GM19240 (cell line): Measurements from ENCODE around the gene FBXO3.
"Not testable (repeated sequence)": the region's sequence is repeated elsewhere in the genome, so short reads cannot be mapped to it uniquely, and the experiment has no call there.

Experiments
- DNase-seq: peaks from one replicate; pipeline ENCODE4 v3.0.0; 2011; ENCODE audit warnings: low spot score; ENCODE audit not compliant: insufficient read length

FBXO3 gene

DNA sequence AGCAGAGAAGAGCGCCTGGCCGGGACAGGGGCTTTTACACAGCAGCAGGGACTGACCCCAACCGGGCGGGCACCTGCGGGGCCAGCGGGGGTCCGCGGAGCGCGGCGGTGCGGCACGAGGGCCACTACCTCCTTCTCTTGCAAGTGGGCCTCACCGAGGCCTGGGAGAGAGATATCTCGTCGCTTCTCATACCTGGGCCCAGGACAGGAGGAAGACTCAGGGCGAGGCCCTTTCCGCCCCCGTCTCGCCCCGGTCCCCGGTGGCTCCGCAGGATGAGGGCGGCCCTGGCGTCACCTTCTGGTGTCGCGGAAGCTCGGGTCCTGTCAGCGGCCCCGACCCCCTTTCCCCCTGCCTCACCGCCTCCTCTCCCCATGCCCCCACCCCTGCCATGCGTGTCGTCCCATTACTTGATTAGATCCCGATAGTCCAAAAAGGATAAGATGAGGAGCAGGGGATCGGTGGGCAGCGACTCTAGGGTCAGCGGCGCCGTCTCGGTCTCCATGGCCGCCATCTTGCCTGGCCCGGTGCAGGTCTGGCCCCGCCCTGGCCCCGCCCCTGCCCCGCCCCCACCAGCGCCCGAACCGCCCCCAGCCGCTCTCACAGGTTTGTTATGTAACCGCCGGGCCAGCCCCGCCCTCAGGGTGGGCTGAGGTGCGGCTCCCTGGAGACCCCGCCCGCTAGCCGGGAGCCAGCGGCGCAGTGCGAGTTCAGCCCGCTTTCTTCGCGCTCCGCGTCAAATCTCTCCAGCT is at the start of gene FBXO3:
TSS of gene FBXO3 (minus strand) at position 534 of the 749 bp plus-strand sequence. CDS start at position 511, 23 bp downstream.
- peak; percentile 53 for DNase-seq

- DNase-seq = not testable (repeated sequence)
Observed at GRCh38 chr11:33822981-33823380, 48.7 kb upstream of the FBXO3 start.

- no peak for DNase-seq
Observed at GRCh38 chr11:33819278-33820035, 45.1 kb upstream of the FBXO3 start.

DNA sequence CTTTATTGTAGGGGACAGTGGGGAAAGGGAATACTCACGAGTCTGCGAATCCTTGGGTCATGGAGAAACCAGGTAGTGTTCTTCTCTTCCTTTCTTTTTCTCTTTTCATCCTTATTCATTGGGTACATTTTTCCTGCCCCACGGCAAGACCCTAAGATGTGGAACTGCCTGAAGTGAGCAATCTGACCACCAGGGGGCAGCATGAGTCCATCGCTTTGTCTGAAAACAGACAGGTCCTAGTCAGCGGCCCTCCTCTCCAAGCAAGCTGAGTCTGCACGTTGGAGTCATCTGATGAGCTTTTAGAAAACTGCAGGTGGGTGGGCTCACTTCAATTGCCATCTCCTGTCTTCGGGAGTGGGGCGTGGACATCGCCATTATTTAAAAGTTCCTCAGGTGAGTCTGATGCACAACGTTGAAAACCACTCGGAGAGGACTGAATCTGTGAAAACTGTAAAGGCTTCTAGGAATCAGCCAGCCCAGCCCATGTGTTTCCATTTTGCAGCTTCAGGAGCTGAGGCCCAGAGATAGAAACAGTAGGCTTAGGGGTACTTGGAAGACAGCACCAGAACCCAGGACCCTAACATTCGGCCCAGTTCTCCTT is 34.0 kb upstream of the FBXO3 start:
- DNase-seq = peak; percentile 61

- DNase-seq = no peak
Observed at GRCh38 chr11:33804471-33804870, 30.2 kb upstream of the FBXO3 start.

DNA sequence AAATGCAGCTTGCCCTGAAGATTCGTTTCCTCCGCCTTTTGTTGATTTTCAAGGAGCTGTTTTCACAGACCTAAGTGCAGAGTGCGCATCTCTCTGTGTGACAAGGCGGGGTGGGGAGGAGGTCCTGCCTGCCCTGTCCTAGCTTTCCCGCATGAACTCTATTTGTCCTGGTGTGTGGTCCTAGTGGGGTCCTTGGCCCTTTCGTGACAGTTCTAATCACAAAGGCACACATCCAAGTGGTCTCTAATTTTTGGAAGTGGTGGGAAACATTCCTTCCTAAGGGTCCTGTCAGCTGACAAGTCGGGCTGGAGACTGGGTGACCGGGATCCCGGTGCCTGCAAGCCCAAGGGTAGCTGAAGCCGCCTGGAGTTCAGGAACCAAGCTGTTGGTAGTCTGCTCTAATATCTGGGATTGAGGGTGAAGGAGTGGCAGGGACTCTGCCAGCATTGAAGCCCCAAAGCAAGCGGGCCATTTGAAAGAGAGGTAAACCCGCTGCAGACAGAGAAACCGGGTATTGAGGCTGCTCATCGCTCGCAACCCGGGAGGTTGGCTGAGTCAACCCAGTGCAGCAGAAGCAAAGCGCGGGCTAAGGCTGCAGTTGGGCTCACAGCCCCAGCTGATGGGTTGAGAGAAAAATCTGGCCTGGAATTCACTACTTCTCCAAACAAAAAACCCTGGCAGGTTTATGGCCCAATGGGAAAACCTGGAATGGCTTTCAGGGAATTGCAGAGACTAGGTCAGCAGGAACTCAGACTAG is 28.1 kb upstream of the FBXO3 start:
- no peak for DNase-seq

- no peak for DNase-seq
Observed at GRCh38 chr11:33801821-33802193, 27.5 kb upstream of the FBXO3 start.

DNA sequence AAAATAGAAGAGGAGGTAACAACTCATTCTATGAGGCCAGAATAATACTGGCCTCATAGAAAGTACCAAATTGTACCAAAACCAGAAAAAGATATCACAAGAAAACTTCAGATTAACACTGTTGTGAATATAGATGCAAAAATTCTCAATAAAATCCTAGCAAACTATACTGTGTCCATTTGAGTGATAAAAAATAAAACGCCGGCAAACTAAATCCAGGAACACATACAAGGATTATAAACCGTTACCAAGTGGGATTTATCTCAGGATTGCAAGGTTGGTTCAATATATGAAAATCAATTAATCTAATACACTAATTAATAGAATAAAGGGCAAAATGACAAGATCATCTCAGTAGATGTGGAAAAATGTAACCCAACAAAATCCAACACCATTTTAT is 23.6 kb upstream of the FBXO3 start:
- DNase-seq = no peak

DNA sequence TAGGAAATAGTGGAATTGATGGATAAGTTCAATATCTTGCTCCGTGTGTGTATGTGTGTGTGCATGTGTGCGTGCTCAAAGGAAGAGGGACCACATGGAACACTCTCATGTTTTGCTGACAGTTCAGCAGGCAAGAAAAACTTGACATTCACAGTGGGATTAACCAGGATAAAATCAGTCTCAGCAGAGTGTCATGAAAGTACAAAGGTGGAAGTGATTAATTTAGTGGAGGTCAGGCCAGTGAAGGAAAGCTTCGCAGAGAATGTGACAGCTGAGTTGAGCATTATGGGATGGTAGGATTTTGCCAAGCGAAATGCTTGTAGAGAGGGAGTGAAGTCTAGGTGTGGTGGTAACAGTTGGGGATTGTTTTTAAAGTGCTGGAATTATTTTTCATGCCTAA is 15.7 kb upstream of the FBXO3 start:
- DNase-seq = no peak

- not testable (repeated sequence) for DNase-seq
Observed at GRCh38 chr11:33788095-33788494, 13.8 kb upstream of the FBXO3 start.

GRCh38 chr11:33787076-33787475 is 12.8 kb upstream of the FBXO3 start:
- no peak for DNase-seq

GRCh38 chr11:33785609-33786008 is 11.3 kb upstream of the FBXO3 start:
- DNase-seq = no peak

DNA sequence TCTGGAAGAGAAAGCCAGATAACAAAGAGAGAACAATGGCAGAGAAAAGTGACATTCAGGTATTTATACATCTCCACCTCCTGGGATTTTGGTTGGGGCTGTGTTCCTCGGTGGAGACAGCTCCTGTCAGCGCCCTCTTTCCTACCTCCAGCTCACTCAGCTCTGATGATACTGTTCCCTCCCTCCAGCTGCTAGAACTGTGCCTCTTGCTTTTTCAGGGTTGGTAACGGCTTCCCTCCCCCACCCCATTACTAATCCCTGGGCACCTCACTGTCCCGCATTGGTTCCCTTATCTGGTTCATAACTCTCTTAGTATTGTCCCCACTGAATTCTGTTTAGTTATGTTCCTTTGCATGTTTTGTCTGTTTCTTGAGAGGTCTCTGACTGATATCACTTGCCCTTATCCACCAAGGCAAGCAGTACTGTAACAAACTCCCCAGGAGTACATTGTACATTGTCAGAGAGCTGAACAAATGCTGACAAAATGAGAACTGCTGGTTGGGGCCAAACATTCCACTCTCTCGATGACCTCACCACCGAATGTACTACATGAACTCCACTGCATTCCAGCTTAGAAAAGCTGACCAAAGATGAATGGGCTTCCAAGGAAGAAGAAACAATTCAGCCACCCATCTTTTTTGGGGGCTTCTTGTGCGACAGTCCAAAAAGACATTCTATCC is 5.7 kb upstream of the FBXO3 start:
- no peak for DNase-seq

- no peak for DNase-seq
Observed at GRCh38 chr11:33778675-33779074, 4.4 kb upstream of the FBXO3 start.

DNA sequence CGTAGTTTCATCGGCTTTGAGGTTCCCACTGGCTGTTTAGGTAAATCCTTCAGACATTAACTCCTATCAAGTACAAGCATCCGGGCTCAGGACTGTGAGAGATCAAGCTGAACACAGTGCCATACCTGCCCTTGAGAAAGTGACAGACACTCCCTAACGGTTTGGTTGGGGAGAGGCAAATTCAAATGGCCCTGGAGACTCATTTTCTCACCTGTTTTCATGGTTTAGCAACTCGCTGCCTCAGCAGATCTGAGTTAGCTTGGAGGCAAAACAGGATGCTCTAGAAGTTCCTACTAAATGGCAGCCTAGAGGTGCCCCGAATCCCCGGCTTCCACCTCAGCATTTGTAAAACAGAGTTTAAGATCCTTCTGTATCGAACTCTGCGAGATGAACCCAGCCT is 3.6 kb upstream of the FBXO3 start:
- DNase-seq = no peak

DNA sequence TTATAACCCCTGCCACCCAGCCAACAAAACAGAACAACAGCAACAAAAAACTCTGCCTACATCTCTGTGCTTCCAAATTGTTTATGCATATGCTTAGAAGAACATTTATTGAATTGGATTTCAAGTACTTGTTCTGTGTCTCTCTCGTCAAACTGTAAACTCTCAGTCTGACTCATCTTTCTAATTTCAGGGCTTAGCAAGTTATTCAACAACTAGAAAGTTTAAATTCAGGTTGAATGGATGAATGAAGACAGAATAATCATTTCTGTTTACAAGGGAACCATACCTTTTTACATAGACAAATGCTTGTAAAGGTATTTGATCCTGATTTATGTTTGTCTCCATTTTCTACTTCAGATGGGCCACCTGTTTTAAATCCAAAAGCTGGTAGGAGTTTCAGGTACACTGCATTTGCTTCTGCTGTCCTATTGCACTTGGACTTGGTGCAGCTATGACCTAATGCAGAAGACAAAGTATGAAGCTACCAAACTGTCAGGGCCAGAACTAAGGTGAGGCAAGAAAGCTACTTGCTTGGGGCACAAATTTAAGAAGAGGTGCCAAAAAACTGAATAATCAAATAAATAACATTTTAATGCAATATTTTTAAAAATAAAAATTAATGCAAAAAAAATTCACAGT is 1.6 kb upstream of the FBXO3 start:
- DNase-seq = no peak

- DNase-seq = no peak
Observed at GRCh38 chr11:33775467-33775807, 1.1 kb upstream of the FBXO3 start.

GRCh38 chr11:33774736-33775466 is 581 bp upstream of the FBXO3 start:
- no peak for DNase-seq

- no peak for DNase-seq
Observed at GRCh38 chr11:33773404-33773986, 825 bp downstream of the FBXO3 start.

DNA sequence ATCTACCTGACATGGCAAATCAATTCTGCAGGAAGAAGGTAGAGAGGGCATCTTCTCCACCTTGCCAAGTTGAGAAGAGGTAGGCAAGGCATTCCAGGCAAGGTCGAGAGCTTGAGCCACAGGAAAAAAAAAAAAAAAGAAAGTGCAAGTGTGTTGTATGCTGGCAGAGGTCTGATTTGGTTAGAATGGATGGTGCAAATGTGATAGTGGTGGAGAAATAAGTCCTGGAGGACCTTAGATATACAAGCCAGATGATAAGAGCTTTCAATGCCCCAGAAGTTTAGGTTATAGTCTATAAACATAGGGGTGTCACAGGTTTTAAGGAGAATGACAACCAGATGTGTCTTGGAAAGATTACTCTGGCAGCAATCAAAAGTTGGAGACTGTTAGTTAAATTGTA is 1.4 kb downstream of the FBXO3 start:
- no peak for DNase-seq
